Measurements from ENCODE around the gene ERCC2.

DNA sequence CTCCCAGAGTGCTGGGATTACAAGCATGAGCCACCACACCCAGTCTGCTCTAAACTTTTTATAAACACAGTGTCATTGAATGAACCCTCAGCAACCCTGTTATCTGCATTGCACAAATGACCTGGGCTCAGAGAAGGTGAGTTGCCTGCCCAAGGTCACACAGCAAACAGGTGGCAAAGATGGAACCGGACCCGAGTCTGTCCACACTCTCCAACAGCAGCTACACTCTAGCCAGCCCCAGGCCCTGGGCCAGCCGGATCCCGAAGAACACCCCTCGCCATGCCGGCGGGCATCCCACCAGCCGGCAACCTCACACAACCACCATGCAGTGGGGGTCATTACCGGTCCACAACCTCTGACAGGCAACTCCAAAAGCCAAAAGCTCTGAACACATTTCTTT is 14.5 kb downstream of the ERCC2 start:
- TF ChIP-seq, protein P1, sequence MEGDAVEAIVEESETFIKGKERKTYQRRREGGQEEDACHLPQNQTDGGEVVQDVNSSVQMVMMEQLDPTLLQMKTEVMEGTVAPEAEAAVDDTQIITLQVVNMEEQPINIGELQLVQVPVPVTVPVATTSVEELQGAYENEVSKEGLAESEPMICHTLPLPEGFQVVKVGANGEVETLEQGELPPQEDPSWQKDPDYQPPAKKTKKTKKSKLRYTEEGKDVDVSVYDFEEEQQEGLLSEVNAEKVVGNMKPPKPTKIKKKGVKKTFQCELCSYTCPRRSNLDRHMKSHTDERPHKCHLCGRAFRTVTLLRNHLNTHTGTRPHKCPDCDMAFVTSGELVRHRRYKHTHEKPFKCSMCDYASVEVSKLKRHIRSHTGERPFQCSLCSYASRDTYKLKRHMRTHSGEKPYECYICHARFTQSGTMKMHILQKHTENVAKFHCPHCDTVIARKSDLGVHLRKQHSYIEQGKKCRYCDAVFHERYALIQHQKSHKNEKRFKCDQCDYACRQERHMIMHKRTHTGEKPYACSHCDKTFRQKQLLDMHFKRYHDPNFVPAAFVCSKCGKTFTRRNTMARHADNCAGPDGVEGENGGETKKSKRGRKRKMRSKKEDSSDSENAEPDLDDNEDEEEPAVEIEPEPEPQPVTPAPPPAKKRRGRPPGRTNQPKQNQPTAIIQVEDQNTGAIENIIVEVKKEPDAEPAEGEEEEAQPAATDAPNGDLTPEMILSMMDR (IDR thresholded peaks at IDR 0.05; ENCODE audit: insufficient read depth, low read depth, low read length): no peak
- TF ChIP-seq EZH2 (IDR thresholded peaks at IDR 0.05; ENCODE audit: insufficient read depth, low read length): no peak
